HUES48 (cell line): ENCODE results near the gene B3GNT7.
"Not testable (repeated sequence)": the region's sequence is repeated elsewhere in the genome, so short reads cannot be mapped to it uniquely, and the experiment has no call there.

Experiments used
- H3K27ac ChIP-seq: one replicate; pipeline ENCODE4 v1.7.0; 2013; ENCODE audit warnings: low read depth, low read length, inconsistent platforms
- H3K27me3 ChIP-seq: 2 replicates; pipeline ENCODE4 v1.6.1; 2013; ENCODE audit warnings: mild to moderate bottlenecking, low read length; ENCODE audit not compliant: control insufficient read depth, insufficient read depth
- H3K36me3 ChIP-seq: 2 replicates; pipeline ENCODE4 v1.6.1; 2013; ENCODE audit warnings: low read length; ENCODE audit not compliant: control insufficient read depth, insufficient read depth
- H3K4me1 ChIP-seq: 2 replicates; pipeline ENCODE4 v1.6.1; 2013; ENCODE audit warnings: mild to moderate bottlenecking, low read length; ENCODE audit not compliant: control insufficient read depth, insufficient read depth
- H3K4me3 ChIP-seq: 2 replicates; pipeline ENCODE4 v1.5.1; 2013; ENCODE audit warnings: mild to moderate bottlenecking, low read depth, low read length
- H3K9ac ChIP-seq: 2 replicates; pipeline ENCODE4 v1.6.1; 2013; ENCODE audit warnings: mild to moderate bottlenecking, low read depth, low read length, moderate library complexity
- H3K9me3 ChIP-seq: 2 replicates; pipeline ENCODE4 v1.6.1; 2013; ENCODE audit warnings: low read length; ENCODE audit not compliant: control insufficient read depth, insufficient read depth

Gene B3GNT7

DNA sequence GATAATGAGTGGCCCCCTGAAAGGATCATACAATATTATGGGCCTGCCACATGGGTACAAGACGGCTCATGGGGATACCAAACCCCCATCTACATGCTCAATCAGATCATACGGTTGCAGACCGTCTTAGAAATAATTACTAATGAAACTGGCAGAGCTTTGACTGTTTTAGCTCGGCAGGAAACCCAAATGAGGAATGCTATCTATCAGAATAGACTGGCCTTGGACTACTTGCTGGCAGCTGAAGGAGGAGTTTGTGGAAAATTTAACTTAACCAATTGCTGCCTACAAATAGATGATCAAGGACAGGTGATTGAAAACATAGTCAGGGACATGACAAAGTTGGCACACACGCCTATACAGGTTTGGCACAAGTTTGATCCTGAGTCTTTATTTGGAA, 12.2 kb downstream of the B3GNT7 start:
- not testable (repeated sequence) for H3K9me3 ChIP-seq, H3K4me3 ChIP-seq, H3K9ac ChIP-seq, H3K27me3 ChIP-seq, H3K36me3 ChIP-seq, H3K27ac ChIP-seq
- H3K4me1 ChIP-seq: peaks cover 29% of the 10 kb centered on the region

DNA sequence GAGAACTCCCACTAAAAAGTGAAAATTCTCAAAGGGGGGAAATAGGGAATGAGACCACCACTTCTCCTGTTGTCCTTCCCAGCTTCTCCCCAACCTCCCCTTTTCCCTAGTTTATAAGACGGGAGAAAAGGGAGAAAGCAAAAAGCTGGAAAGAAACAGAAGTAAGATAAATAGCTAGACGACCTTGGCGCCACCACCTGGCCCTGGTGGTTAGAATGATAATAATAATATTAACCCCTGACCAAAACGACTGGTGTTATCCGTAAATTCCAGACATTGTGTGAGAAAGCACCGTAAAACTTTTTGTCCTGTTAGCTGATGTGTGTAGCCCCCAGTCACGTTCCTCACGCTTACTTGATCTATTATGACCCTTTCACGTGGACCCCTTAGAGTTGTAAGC, 12.8 kb downstream of the B3GNT7 start:
- H3K27ac ChIP-seq, H3K9ac ChIP-seq, H3K9me3 ChIP-seq, H3K27me3 ChIP-seq, H3K36me3 ChIP-seq, H3K4me3 ChIP-seq: not testable (repeated sequence)
- peaks cover 35% of the 10 kb centered on the region for H3K4me1 ChIP-seq

DNA sequence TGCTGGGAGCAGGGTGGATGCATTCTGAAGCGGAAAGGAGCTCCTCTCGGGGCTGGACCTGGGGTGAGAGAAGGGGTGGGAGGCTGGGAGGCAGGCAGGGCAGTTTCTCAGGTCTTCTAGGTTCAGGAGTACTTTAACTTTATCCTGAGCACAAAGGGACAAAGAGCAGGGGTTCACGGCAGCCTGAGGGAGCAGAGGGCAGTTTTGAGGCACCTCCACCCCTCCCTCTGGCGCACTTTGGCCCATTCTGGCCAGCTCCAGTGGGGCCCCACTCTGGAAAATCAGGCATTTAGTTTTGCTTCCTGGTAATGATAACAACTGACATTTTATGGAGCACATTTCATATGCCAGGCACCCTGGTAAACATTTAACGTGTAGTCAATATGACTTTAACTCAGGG, 14.3 kb downstream of the B3GNT7 start:
- peak overlapping the region; percentile 95 for H3K27ac ChIP-seq
- H3K36me3 ChIP-seq: no peaks in the 10 kb centered on the region
- no peak overlapping the region for H3K4me3 ChIP-seq
- H3K27me3 ChIP-seq: no peaks in the 10 kb centered on the region
- H3K9ac ChIP-seq: peak overlapping the region; percentile 75; the same call in 1 of the 2 replicates
- H3K4me1 ChIP-seq: peaks cover 46% of the 10 kb centered on the region
- H3K9me3 ChIP-seq: peaks cover 8% of the 10 kb centered on the region

DNA sequence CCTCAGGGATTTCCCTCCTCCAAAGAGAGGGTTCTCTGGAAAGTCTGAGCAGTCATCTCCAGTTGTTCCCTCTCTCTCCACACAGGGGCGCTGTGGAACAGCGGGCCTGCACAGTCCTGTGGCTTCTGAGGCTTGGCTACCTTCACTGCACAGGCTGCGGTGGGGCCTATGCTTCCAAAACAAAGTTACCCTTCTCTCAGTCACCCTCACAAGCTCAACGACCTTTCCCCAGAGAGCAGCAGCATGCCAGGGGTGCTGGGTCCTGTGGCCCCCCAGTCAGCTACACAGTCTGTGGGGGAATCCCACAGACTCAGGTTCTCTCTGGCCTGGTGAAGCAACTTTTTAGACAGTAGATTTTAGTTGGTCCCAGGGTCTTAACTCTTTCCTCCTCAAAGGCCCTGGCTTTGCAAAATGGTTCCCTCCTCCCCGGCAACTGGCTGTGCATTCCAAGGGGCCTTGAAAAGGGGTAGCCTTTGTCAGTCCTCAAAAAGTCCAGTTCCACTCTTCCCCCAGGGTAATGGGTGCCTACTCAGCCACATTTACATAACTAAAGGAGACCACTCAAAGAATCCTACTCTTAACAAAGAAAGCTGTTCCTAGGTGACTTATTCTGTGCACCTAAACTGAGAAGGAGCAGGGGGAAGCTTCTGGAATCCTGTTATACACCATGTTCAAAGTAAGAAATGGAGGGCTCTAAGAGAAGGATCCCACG, 14.9 kb downstream of the B3GNT7 start:
- Histone ChIP-seq H3K27ac (peak overlapping the region; percentile 95), H3K9me3 (peaks cover 8% of the 10 kb centered on the region), H3K36me3 (no peaks in the 10 kb centered on the region), H3K9ac (peak overlapping the region; percentile 75), H3K27me3 (no peaks in the 10 kb centered on the region), H3K4me1 (peaks cover 40% of the 10 kb centered on the region), H3K4me3 (peak overlapping the region; percentile 64)

DNA sequence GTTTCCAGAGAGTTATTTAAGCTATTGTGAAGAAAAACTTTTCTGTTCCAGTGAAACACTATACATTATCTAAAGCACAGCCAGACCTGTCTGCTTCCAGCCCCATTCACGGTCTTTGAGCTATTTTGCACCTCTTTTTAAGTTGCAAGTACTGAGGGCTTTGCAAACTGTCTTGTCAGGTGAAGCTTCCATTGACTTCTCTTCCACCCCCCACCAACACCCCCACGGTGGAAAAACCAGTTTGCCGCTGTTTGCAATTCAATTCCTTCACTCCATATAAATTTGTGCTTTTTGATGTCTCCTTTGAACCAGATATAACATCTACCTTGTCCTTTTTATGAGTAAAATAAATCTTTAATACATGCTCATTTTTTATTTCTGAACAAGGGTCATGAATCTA, 15.7 kb downstream of the B3GNT7 start:
- Histone ChIP-seq H3K27me3 (no peaks in the 10 kb centered on the region), H3K27ac (peak overlapping the region; percentile 95), H3K9ac (0 out of 2 replicates have a peak overlapping the region, but pooled peaks have one; percentile 1), H3K9me3 (peaks cover 8% of the 10 kb centered on the region), H3K4me1 (peaks cover 34% of the 10 kb centered on the region), H3K4me3 (peak overlapping the region; percentile 64), H3K36me3 (no peaks in the 10 kb centered on the region)

DNA sequence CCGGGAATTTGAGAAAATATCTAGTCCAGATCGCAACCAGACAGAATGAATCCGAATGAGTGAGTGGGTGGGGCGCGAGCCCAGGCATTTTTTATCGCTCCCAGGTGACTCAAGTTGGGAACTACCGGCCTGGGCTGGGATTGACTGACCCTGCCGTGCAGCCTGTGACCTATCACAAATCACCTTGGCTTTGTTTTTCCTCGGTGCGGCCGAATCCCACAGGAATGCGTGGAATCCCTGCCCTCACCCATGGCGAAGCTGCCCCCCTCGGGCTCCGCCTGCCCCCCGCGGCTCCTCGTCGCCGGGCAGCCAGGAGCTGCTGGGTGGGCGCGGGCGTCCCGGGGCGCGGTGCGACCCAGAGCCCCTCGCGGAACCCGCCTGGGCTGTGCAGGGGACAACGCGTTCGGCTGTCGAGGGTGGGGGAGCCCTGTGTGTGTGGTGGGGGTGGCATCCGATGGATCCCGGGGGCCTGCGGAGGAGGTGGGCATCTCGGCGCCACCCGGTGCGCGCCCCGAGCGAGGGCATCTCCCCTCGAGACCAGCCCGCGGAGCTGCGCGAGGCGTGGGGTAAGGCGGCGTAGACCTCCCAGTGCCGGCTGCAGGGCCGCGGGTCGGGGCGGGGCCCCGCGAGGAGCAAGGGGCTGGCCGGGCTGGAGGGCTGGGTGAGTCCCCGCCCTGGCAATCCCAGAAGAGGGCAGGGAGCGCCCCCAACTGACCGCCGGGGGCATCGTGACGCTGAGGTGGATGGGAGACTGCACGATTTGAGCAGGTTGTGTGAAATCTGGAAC, 16.5 kb downstream of the B3GNT7 start:
- no peaks in the 10 kb centered on the region for H3K27me3 ChIP-seq
- peak overlapping the region; percentile 95 for H3K27ac ChIP-seq
- H3K9me3 ChIP-seq: peaks cover 8% of the 10 kb centered on the region
- H3K9ac ChIP-seq: peak overlapping the region; percentile 48
- peak overlapping the region; percentile 64 for H3K4me3 ChIP-seq
- H3K36me3 ChIP-seq: no peaks in the 10 kb centered on the region
- peaks cover 34% of the 10 kb centered on the region for H3K4me1 ChIP-seq

DNA sequence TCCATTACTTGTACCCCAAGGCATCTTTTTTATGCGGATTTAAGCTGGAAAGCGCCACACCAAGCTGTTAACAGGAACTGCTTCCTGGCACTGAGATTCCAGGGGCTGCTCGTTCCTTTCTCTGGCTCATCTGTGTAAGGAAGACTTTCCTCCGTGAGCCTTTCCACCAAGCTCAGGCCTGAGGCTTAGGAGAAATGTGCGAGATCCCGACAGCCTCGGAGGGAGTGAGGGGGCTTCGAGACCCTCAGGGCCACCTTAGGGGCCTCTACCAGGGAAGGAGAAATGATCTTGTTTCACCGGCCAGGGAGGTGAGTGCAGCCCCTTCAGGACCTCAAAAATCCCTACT, 17.1 kb downstream of the B3GNT7 start:
- no peak overlapping the region for H3K9ac ChIP-seq
- peak overlapping the region; percentile 11 for H3K27ac ChIP-seq
- H3K9me3 ChIP-seq: peaks cover 8% of the 10 kb centered on the region
- H3K4me3 ChIP-seq: peak overlapping the region; percentile 23; the same call in 1 of the 2 replicates
- no peaks in the 10 kb centered on the region for H3K27me3 ChIP-seq
- H3K4me1 ChIP-seq: peaks cover 34% of the 10 kb centered on the region
- no peaks in the 10 kb centered on the region for H3K36me3 ChIP-seq

DNA sequence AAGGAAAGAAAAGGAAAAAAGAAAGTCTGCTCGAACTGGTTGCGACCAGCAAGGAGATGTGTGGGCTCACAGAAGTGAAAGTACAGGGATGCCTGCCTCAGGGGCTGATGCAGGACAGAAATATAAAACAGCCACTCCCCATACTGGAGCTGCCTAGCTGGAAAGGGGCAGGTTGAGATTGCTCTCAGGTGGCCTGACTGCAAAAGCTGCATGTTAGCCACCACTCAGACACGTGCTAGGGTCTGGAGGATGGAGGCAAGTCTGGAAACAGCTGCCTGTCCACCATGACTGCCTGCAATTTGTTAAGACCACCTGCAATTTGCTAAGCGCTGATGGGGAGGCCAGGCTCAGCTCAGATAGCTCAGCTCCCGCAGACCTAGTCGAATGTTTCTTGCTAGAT, 17.9 kb downstream of the B3GNT7 start:
- Histone ChIP-seq H3K9ac (no peak overlapping the region), H3K36me3 (no peaks in the 10 kb centered on the region), H3K4me1 (peaks cover 34% of the 10 kb centered on the region)

DNA sequence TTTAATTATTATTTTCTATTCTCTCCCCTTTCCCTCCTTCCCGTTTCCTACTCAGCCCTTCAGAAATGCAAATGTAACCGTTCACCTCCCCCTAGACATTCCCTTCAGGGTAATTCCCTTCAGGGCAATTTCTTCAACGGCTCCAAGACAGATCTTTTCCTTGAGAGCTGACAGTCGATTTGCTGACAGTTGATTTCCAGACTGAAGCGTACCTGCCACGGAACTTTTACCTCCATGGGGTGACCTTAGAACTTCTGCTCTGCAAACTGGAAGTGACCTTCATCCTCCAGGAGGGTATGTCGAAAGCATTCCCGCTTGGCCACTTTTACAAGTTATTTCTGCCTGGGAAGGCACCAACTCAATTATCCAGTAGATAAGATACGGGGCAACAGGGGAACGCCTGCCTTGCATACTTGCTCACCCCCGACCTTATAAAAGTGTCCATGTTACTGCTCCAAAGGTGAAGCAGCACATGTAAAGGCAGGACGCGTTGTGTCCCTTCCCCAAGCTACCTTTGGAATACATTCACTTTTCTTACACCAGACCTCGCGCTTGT, 18.5 kb downstream of the B3GNT7 start:
- H3K27me3 ChIP-seq: no peaks in the 10 kb centered on the region
- H3K36me3 ChIP-seq: no peaks in the 10 kb centered on the region
- H3K9me3 ChIP-seq: peaks cover 8% of the 10 kb centered on the region
- no peak overlapping the region for H3K27ac ChIP-seq
- H3K4me3 ChIP-seq: peak overlapping the region; percentile 20; the same call in 1 of the 2 replicates
- H3K4me1 ChIP-seq: peaks cover 34% of the 10 kb centered on the region
- no peak overlapping the region for H3K9ac ChIP-seq

More for the DNA sequence above, 17.9 kb downstream of the B3GNT7 start:
- Histone ChIP-seq H3K9me3 (peaks cover 8% of the 10 kb centered on the region), H3K4me3 (peak overlapping the region; percentile 20; the same call in 1 of the 2 replicates), H3K27me3 (no peaks in the 10 kb centered on the region), H3K27ac (no peak overlapping the region)

DNA sequence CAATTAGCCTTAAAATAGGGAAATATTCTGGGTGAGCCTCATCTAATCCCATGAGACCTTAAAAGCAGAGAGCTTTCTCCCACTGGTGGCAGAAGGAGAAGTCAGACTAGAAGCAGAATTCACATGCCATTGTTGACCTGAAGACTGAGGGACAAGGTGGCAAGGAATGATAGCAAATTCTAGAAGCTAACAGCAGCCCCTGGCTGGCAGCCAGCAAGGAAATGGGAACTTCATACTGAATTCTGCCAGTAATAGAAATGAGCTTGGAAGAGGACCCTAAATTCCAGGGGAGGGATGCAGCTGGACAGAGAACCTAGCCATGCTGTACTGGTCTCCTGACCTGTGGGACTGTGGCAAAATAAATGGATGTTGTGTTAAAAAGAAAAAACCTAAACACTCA, 19.5 kb downstream of the B3GNT7 start:
- H3K27ac ChIP-seq: no peak overlapping the region
- H3K9ac ChIP-seq: no peak overlapping the region
- no peak overlapping the region for H3K4me3 ChIP-seq
- no peaks in the 10 kb centered on the region for H3K27me3 ChIP-seq
- H3K4me1 ChIP-seq: peaks cover 31% of the 10 kb centered on the region
- peaks cover under 1% of the 10 kb centered on the region for H3K9me3 ChIP-seq
- no peaks in the 10 kb centered on the region for H3K36me3 ChIP-seq
